H1 (cell line): ENCODE results near the gene KRTDAP.

Experiments
- CHD1 ChIP-seq: IDR thresholded peaks from 2 replicates; pipeline ENCODE4 v1.6.1; 2012; ENCODE audit warnings: low read depth, low read length, improper control_type of control experiment
- EP300 ChIP-seq, 2 experiments: IDR thresholded peaks; 1 replicate in 1 of 2; 2 replicates in 1 of 2; pipeline ENCODE4 v1.6.1; 2011 to 2012; ENCODE audit warnings: low read depth in 2 of 2, low read length in 2 of 2, mild to moderate bottlenecking in 2 of 2, borderline replicate concordance in 1 of 2, inconsistent platforms in 1 of 2, moderate library complexity in 1 of 2
- EZH2 ChIP-seq: fragments of 200-600 bp; sonication (generic); IDR thresholded peaks from 2 replicates; pipeline ENCODE4 v1.7.1; 2012; ENCODE audit warnings: low read depth, mild to moderate bottlenecking, moderate library complexity, low read length, inconsistent platforms; ENCODE audit not compliant: severe bottlenecking
- JUND ChIP-seq: IDR thresholded peaks from 2 replicates; pipeline ENCODE4 v1.6.1; 2011; ENCODE audit warnings: mild to moderate bottlenecking, improper control_type of control experiment, low read length
- MAX ChIP-seq: IDR thresholded peaks from 2 replicates; pipeline ENCODE4 v1.6.1; 2012; ENCODE audit warnings: inconsistent platforms
- NRF1 ChIP-seq: IDR thresholded peaks from 2 replicates; pipeline ENCODE4 v1.6.1; 2011; ENCODE audit warnings: mild to moderate bottlenecking, low read depth, low read length, improper control_type of control experiment
- POLR2A ChIP-seq, 2 experiments: IDR thresholded peaks; 1 replicate in 1 of 2; 2 replicates in 1 of 2; pipeline ENCODE4 v1.6.1; 2011; ENCODE audit warnings: low read depth in 2 of 2, low read length in 2 of 2, mild to moderate bottlenecking in 2 of 2; ENCODE audit errors: control extremely low read depth in 1 of 2
- RAD21 ChIP-seq, 2 experiments: IDR thresholded peaks in 1 of 2; conservative IDR thresholded peaks in 1 of 2; 2 replicates each; pipeline ENCODE4 v1.6.1; 2011; ENCODE audit warnings: low read depth in 2 of 2, low read length in 2 of 2, improper control_type of control experiment in 1 of 2, inconsistent platforms in 1 of 2, mild to moderate bottlenecking in 1 of 2, moderate library complexity in 1 of 2
- RFX5 ChIP-seq: IDR thresholded peaks from 2 replicates; pipeline ENCODE4 v1.6.1; 2011; ENCODE audit warnings: low read depth, low read length, improper control_type of control experiment, borderline replicate concordance
- RXRA ChIP-seq: IDR thresholded peaks from 2 replicates; pipeline ENCODE4 v1.6.1; 2011; ENCODE audit warnings: low read depth, mild to moderate bottlenecking, low read length, moderate library complexity; ENCODE audit not compliant: insufficient read depth
- SAP30 ChIP-seq: fragments of 300-600 bp; sonication (generic); IDR thresholded peaks from 2 replicates; pipeline ENCODE4 v1.7.1; 2012; ENCODE audit warnings: low read length, moderate library complexity, mild to moderate bottlenecking, inconsistent platforms; ENCODE audit not compliant: insufficient read depth, insufficient replicate concordance
- YY1 ChIP-seq: IDR thresholded peaks from 2 replicates; pipeline ENCODE4 v1.6.1; 2011; ENCODE audit warnings: low read depth, mild to moderate bottlenecking, low read length
- TF ChIP-seq, protein P1 (sequence below): IDR thresholded peaks from 2 replicates; pipeline ENCODE4 v1.6.1; 2012; ENCODE audit warnings: inconsistent platforms
- TF ChIP-seq, protein P2 (sequence below), 3 experiments: IDR thresholded peaks; 1 replicate in 2 of 3; 2 replicates in 1 of 3; pipeline versions ENCODE4 v1.5.1 to v1.6.1; 2011; ENCODE audit warnings: low read length in 3 of 3, mild to moderate bottlenecking in 3 of 3, inconsistent platforms in 2 of 3, low read depth in 1 of 3, moderate library complexity in 1 of 3; ENCODE audit not compliant: insufficient read depth in 1 of 3; ENCODE audit errors: control extremely low read depth in 1 of 3

GRCh38 chr19:35510626-35510964, 20.3 kb upstream of the KRTDAP start:
- TF ChIP-seq POLR2A (IDR thresholded peaks at IDR 0.05; ENCODE audit: control extremely low read depth in 1 of 2, low read depth in 2 of 2, low read length in 2 of 2) (no peak), JUND (no peak), EP300 (IDR thresholded peaks at IDR 0.05; ENCODE audit: borderline replicate concordance in 1 of 2, low read depth in 2 of 2, low read length in 2 of 2) (no peak), EZH2 (no peak), RFX5 (no peak), SAP30 (no peak), MAX (no peak), RXRA (no peak), RAD21 (IDR thresholded peaks at IDR 0.05 in 1 of 2, conservative IDR thresholded peaks at IDR 0.05 in 1 of 2; ENCODE audit: low read depth in 2 of 2, low read length in 2 of 2) (no peak), CHD1 (no peak), NRF1 (no peak), YY1 (no peak)
- TF ChIP-seq, protein P1, sequence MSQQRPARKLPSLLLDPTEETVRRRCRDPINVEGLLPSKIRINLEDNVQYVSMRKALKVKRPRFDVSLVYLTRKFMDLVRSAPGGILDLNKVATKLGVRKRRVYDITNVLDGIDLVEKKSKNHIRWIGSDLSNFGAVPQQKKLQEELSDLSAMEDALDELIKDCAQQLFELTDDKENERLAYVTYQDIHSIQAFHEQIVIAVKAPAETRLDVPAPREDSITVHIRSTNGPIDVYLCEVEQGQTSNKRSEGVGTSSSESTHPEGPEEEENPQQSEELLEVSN = no peak
- TF ChIP-seq, protein P2, sequence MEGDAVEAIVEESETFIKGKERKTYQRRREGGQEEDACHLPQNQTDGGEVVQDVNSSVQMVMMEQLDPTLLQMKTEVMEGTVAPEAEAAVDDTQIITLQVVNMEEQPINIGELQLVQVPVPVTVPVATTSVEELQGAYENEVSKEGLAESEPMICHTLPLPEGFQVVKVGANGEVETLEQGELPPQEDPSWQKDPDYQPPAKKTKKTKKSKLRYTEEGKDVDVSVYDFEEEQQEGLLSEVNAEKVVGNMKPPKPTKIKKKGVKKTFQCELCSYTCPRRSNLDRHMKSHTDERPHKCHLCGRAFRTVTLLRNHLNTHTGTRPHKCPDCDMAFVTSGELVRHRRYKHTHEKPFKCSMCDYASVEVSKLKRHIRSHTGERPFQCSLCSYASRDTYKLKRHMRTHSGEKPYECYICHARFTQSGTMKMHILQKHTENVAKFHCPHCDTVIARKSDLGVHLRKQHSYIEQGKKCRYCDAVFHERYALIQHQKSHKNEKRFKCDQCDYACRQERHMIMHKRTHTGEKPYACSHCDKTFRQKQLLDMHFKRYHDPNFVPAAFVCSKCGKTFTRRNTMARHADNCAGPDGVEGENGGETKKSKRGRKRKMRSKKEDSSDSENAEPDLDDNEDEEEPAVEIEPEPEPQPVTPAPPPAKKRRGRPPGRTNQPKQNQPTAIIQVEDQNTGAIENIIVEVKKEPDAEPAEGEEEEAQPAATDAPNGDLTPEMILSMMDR (IDR thresholded peaks at IDR 0.05; ENCODE audit: control extremely low read depth in 1 of 3, insufficient read depth in 1 of 3, low read depth in 1 of 3, low read length in 3 of 3) = no peak
